HEK293 (cell line): ENCODE results near the gene NOC2L.

Source experiments
- CTCF ChIA-PET: fragments of 350-600 bp; formaldehyde crosslinking; extraction: SDS; loops from one replicate; lab custom pipeline; 2021; ENCODE audit warnings: antibody characterized with exemption; lab: Yijun Ruan, JAX
- POLR2A ChIA-PET: fragments of 300-600 bp; formaldehyde crosslinking; extraction: SDS; loops from one replicate; lab custom pipeline; 2020; ENCODE audit warnings: antibody characterized with exemption, inconsistent platforms; lab: Yijun Ruan, JAX
- H3K27ac ChIP-seq: fragments of 200-500 bp; sonication (Bioruptor generic); 2 replicates; pipeline ENCODE4 v1.5.1; 2014; ENCODE audit warnings: low read depth, low read length, control low read depth, inconsistent platforms; ENCODE audit errors: extremely low read depth
- H3K36me3 ChIP-seq, 2 experiments: fragments of 200-500 bp in 1 of 2; sonication (Bioruptor generic) in 1 of 2; 1 replicate in 1 of 2; 2 replicates in 1 of 2; pipeline ENCODE4 v1.5.1; 2014 to 2017; ENCODE audit warnings: inconsistent platforms in 2 of 2, low read length in 2 of 2; ENCODE audit not compliant: control insufficient read depth in 2 of 2, insufficient read depth in 1 of 2
- H3K4me1 ChIP-seq: fragments of 200-500 bp; sonication (Bioruptor generic); 2 replicates; pipeline ENCODE4 v1.5.1; 2014; ENCODE audit warnings: mild to moderate bottlenecking, low read length, inconsistent platforms; ENCODE audit not compliant: control insufficient read depth, insufficient read depth
- H3K4me3 ChIP-seq: 2 replicates; pipeline ENCODE4 v1.5.1; 2011; ENCODE audit warnings: low read depth, mild to moderate bottlenecking, control low read depth, low read length, moderate library complexity
- H3K9me3 ChIP-seq: fragments of 200-500 bp; sonication (Bioruptor generic); 2 replicates; pipeline ENCODE4 v1.5.1; 2014; ENCODE audit warnings: low read depth, low read length, inconsistent platforms; ENCODE audit not compliant: control insufficient read depth, insufficient read depth
- BCL11A ChIP-seq: fragments of 450-650 bp; formaldehyde crosslinking; IDR thresholded peaks from 2 replicates; pipeline ENCODE4 v1.5.1; 2016; ENCODE audit warnings: low read depth, missing biosample characterization, missing genetic modification characterization
- BCL11B ChIP-seq: fragments of 450-650 bp; formaldehyde crosslinking; IDR thresholded peaks from 2 replicates; pipeline ENCODE4 v1.5.1; 2016; ENCODE audit warnings: low read depth, missing biosample characterization, missing genetic modification characterization
- GFI1B ChIP-seq: fragments of 450-650 bp; formaldehyde crosslinking; IDR thresholded peaks from 2 replicates; pipeline ENCODE4 v1.5.1; 2016; ENCODE audit warnings: missing biosample characterization, missing genetic modification characterization
- KLF1 ChIP-seq: fragments of 450-650 bp; formaldehyde crosslinking; IDR thresholded peaks from 2 replicates; pipeline ENCODE4 v1.5.1; 2016; ENCODE audit warnings: missing biosample characterization, missing genetic modification characterization
- KLF10 ChIP-seq: fragments of 450-650 bp; IDR thresholded peaks from 2 replicates; pipeline ENCODE4 v1.5.1; 2018; ENCODE audit warnings: missing biosample characterization, mild to moderate bottlenecking, missing genetic modification characterization
- MZF1 ChIP-seq: fragments of 450-650 bp; formaldehyde crosslinking; IDR thresholded peaks from 2 replicates; pipeline ENCODE4 v1.5.1; 2017; ENCODE audit warnings: missing biosample characterization, missing genetic modification characterization, borderline replicate concordance
- OSR2 ChIP-seq: fragments of 450-650 bp; formaldehyde crosslinking; IDR thresholded peaks from 2 replicates; pipeline ENCODE4 v1.5.1; 2016; ENCODE audit warnings: missing biosample characterization, missing genetic modification characterization
- TRIM28 ChIP-seq: IDR thresholded peaks from 2 replicates; pipeline ENCODE4 v1.6.1; 2011; ENCODE audit warnings: low read length, control low read depth, borderline replicate concordance
- YY1 ChIP-seq: fragments of 450-650 bp; formaldehyde crosslinking; IDR thresholded peaks from 2 replicates; pipeline ENCODE4 v1.5.1; 2018; ENCODE audit warnings: missing biosample characterization, missing genetic modification characterization
- ZFHX2 ChIP-seq: fragments of 450-650 bp; formaldehyde crosslinking; conservative IDR thresholded peaks from 2 replicates; pipeline ENCODE4 v1.5.1; 2016; ENCODE audit warnings: missing biosample characterization, missing genetic modification characterization
- ZIC2 ChIP-seq: fragments of 450-650 bp; formaldehyde crosslinking; IDR thresholded peaks from 2 replicates; pipeline ENCODE4 v1.5.1; 2016; ENCODE audit warnings: missing biosample characterization, missing genetic modification characterization
- ZNF112 ChIP-seq: fragments of 450-650 bp; formaldehyde crosslinking; IDR thresholded peaks from 2 replicates; pipeline ENCODE4 v1.5.0; 2017; ENCODE audit warnings: missing biosample characterization, missing genetic modification characterization
- ZNF335 ChIP-seq: fragments of 450-650 bp; formaldehyde crosslinking; conservative IDR thresholded peaks from 2 replicates; pipeline ENCODE4 v1.5.1; 2016; ENCODE audit warnings: missing biosample characterization, missing genetic modification characterization
- ZNF394 ChIP-seq: fragments of 450-650 bp; formaldehyde crosslinking; IDR thresholded peaks from 2 replicates; pipeline ENCODE4 v1.5.1; 2016; ENCODE audit warnings: missing biosample characterization, missing genetic modification characterization, mild to moderate bottlenecking, moderate library complexity, borderline replicate concordance
- ZNF423 ChIP-seq: fragments of 450-650 bp; formaldehyde crosslinking; IDR thresholded peaks from 2 replicates; pipeline ENCODE4 v1.5.1; 2016; ENCODE audit warnings: missing biosample characterization, missing genetic modification characterization
- ZNF514 ChIP-seq: fragments of 450-650 bp; formaldehyde crosslinking; IDR thresholded peaks from 2 replicates; pipeline ENCODE4 v1.5.1; 2016; ENCODE audit warnings: missing biosample characterization, missing genetic modification characterization
- ZNF600 ChIP-seq: fragments of 450-650 bp; formaldehyde crosslinking; IDR thresholded peaks from 2 replicates; pipeline ENCODE4 v1.5.1; 2016; ENCODE audit warnings: missing biosample characterization, missing genetic modification characterization
- ZNF621 ChIP-seq: fragments of 450-650 bp; formaldehyde crosslinking; IDR thresholded peaks from 2 replicates; pipeline ENCODE4 v1.5.1; 2017; ENCODE audit warnings: missing biosample characterization, missing genetic modification characterization
- ZNF785 ChIP-seq: fragments of 450-650 bp; formaldehyde crosslinking; IDR thresholded peaks from 2 replicates; pipeline ENCODE4 v1.5.1; 2016; ENCODE audit warnings: missing biosample characterization, missing genetic modification characterization
- ZNF791 ChIP-seq: fragments of 450-650 bp; formaldehyde crosslinking; IDR thresholded peaks from 2 replicates; pipeline ENCODE4 v1.5.1; 2016; ENCODE audit warnings: missing biosample characterization, missing genetic modification characterization
- ZNF792 ChIP-seq: fragments of 450-650 bp; formaldehyde crosslinking; IDR thresholded peaks from 2 replicates; pipeline ENCODE4 v1.5.1; 2016; ENCODE audit warnings: missing biosample characterization, missing genetic modification characterization
- TF ChIP-seq, protein P1 (sequence below): fragments of 450-650 bp; formaldehyde crosslinking; IDR thresholded peaks from 2 replicates; pipeline ENCODE4 v1.5.1; 2016; ENCODE audit warnings: missing biosample characterization, missing genetic modification characterization
- TF ChIP-seq, protein P2 (sequence below): fragments of 450-650 bp; formaldehyde crosslinking; IDR thresholded peaks from 2 replicates; pipeline ENCODE4 v1.5.1; 2016; ENCODE audit warnings: missing biosample characterization, missing genetic modification characterization
- TF ChIP-seq, protein P3 (sequence below): fragments of 450-650 bp; formaldehyde crosslinking; IDR thresholded peaks from 2 replicates; pipeline ENCODE4 v1.5.1; 2016; ENCODE audit warnings: missing biosample characterization, missing genetic modification characterization
- TF ChIP-seq, protein P4 (sequence below): fragments of 450-650 bp; formaldehyde crosslinking; IDR thresholded peaks from 2 replicates; pipeline ENCODE4 v1.5.1; 2016; ENCODE audit warnings: missing biosample characterization, missing genetic modification characterization

The NOC2L gene

DNA sequence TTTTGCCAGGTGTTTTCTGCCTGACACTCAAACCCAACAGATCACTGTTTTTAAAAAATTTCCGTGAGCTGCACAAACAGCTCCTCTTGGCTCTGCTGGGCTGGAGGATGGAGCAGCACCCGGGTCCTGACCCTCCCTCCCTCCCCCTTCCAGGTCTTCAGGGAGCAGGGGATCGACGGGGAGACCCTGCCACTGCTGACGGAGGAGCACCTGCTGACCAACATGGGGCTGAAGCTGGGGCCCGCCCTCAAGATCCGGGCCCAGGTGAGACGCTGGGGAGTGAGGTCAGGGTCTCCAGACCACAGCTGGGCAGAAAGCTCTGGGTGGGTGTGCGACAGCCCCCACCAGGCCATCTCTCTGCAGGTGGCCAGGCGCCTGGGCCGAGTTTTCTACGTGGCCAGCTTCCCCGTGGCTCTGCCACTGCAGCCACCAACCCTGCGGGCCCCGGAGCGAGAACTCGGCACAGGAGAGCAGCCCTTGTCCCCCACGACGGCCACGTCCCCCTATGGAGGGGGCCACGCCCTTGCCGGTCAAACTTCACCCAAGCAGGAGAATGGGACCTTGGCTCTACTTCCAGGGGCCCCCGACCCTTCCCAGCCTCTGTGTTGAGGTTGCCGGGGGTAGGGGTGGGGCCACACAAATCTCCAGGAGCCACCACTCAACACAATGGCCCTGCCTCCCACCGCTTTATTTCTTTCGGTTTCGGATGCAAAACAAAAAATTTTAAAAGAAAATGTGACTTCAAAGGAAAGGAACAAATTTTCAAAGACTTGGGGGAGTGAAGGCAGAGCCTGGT lies 15.3 kb downstream of the NOC2L start (continued):
- TF ChIP-seq, protein P1, sequence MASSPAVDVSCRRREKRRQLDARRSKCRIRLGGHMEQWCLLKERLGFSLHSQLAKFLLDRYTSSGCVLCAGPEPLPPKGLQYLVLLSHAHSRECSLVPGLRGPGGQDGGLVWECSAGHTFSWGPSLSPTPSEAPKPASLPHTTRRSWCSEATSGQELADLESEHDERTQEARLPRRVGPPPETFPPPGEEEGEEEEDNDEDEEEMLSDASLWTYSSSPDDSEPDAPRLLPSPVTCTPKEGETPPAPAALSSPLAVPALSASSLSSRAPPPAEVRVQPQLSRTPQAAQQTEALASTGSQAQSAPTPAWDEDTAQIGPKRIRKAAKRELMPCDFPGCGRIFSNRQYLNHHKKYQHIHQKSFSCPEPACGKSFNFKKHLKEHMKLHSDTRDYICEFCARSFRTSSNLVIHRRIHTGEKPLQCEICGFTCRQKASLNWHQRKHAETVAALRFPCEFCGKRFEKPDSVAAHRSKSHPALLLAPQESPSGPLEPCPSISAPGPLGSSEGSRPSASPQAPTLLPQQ (tag by site-specific recombination): peak; percentile 88
- 0 out of 2 replicates have a peak, but pooled peaks have one; percentile 6 for TF ChIP-seq ZFHX2 (tag by site-specific recombination)
- TF ChIP-seq OSR2 (tag by site-specific recombination): peak; percentile 31; the same call in 1 of the 2 replicates
- no peak for TF ChIP-seq TRIM28
- peak; percentile 49; the same call in 1 of the 2 replicates for TF ChIP-seq ZNF394
- TF ChIP-seq, protein P2, sequence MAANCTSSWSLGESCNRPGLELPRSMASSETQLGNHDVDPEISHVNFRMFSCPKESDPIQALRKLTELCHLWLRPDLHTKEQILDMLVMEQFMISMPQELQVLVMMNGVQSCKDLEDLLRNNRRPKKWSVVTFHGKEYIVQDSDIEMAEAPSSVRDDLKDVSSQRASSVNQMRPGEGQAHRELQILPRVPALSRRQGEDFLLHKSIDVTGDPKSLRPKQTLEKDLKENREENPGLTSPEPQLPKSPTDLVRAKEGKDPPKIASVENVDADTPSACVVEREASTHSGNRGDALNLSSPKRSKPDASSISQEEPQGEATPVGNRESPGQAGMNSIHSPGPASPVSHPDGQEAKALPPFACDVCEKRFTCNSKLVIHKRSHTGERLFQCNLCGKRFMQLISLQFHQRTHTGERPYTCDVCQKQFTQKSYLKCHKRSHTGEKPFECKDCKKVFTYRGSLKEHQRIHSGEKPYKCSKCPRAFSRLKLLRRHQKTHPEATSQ (tag by site-specific recombination): 0 out of 2 replicates have a peak, but pooled peaks have one; percentile 19
- TF ChIP-seq ZNF600 (tag by site-specific recombination): peak; percentile 5; the same call in 1 of the 2 replicates

DNA sequence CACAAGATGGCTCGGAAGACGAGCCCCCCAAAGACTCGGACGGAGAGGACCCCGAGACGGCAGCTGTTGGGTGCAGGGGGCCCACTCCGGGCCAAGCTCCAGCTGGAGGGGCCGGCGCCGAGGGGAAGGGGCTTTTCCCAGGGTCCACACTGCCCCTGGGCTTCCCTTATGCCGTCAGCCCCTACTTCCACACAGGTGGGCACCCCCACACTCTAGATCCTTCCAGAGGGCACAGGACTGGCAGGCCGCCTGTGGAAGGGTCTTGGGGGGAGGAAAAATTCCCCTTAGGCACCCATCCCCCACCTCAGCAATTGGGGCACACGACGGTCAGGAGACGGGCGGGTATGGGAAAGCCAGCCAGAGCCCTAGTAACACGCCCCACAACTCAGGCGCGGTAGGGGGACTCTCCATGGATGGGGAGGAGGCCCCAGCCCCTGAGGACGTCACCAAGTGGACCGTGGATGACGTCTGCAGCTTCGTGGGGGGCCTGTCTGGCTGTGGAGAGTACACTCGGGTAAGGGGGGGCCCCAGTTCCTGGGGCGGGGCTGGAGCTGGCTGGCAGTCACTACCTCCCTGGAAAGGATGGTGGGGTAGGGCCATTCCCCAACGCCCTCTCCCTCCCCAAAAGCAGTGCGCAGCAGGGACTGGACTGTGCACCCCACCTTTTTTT lies 16.1 kb downstream of the NOC2L start:
- Histone ChIP-seq H3K36me3 (peaks cover 0 to 56% of the 10 kb centered on the region in 2 experiments; a peak in 1 of 3 replicates), H3K9me3 (no peaks in the 10 kb centered on the region), H3K4me3 (peak overlapping the region; percentile 11), H3K4me1 (peaks cover 43% of the 10 kb centered on the region), H3K27ac (peak overlapping the region; percentile 98)
- CTCF ChIA-PET: interaction anchor here (0.6 to 1.3 kb wide), 3 partner anchors 8 to 349 kb away, joined by 3 to 4 read pairs (median 4); partner anchors contain the start of gene SAMD11
- POLR2A ChIA-PET: interaction anchor here (0.6 to 9.4 kb wide), 14 partner anchors 8 to 146 kb away, joined by 3 to 111 read pairs (median 12); partner anchors contain the start of genes PLEKHN1 and SAMD11
- TF ChIP-seq ZNF785 (tag by site-specific recombination): no peak
- TF ChIP-seq ZNF423: peak; percentile 31; the same call in 1 of the 2 replicates
- TF ChIP-seq ZNF514: no peak
- peak; percentile 66 for TF ChIP-seq KLF10 (tag by site-specific recombination)
- no peak for TF ChIP-seq ZNF791 (tag by site-specific recombination)
- peak; percentile 100 for TF ChIP-seq BCL11A (tag by site-specific recombination)
- peak; percentile 87 for TF ChIP-seq ZIC2 (tag by site-specific recombination)
- no peak for TF ChIP-seq MZF1 (tag by site-specific recombination)
- TF ChIP-seq ZNF621: no peak
- TF ChIP-seq, protein P3, sequence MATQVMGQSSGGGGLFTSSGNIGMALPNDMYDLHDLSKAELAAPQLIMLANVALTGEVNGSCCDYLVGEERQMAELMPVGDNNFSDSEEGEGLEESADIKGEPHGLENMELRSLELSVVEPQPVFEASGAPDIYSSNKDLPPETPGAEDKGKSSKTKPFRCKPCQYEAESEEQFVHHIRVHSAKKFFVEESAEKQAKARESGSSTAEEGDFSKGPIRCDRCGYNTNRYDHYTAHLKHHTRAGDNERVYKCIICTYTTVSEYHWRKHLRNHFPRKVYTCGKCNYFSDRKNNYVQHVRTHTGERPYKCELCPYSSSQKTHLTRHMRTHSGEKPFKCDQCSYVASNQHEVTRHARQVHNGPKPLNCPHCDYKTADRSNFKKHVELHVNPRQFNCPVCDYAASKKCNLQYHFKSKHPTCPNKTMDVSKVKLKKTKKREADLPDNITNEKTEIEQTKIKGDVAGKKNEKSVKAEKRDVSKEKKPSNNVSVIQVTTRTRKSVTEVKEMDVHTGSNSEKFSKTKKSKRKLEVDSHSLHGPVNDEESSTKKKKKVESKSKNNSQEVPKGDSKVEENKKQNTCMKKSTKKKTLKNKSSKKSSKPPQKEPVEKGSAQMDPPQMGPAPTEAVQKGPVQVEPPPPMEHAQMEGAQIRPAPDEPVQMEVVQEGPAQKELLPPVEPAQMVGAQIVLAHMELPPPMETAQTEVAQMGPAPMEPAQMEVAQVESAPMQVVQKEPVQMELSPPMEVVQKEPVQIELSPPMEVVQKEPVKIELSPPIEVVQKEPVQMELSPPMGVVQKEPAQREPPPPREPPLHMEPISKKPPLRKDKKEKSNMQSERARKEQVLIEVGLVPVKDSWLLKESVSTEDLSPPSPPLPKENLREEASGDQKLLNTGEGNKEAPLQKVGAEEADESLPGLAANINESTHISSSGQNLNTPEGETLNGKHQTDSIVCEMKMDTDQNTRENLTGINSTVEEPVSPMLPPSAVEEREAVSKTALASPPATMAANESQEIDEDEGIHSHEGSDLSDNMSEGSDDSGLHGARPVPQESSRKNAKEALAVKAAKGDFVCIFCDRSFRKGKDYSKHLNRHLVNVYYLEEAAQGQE (tag by site-specific recombination): no peak
- no peak for TF ChIP-seq YY1 (tag by site-specific recombination)
- TF ChIP-seq, protein P1 (tag by site-specific recombination): peak; percentile 70
- no peak for TF ChIP-seq ZNF792 (tag by site-specific recombination)
- TF ChIP-seq ZNF112 (tag by site-specific recombination): no peak
- no peak for TF ChIP-seq GFI1B (tag by site-specific recombination)
- peak; percentile 98 for TF ChIP-seq KLF1 (tag by site-specific recombination)
- peak; percentile 93 for TF ChIP-seq BCL11B (tag by site-specific recombination)
- TF ChIP-seq ZNF335: peak; percentile 96
- TF ChIP-seq, protein P4, sequence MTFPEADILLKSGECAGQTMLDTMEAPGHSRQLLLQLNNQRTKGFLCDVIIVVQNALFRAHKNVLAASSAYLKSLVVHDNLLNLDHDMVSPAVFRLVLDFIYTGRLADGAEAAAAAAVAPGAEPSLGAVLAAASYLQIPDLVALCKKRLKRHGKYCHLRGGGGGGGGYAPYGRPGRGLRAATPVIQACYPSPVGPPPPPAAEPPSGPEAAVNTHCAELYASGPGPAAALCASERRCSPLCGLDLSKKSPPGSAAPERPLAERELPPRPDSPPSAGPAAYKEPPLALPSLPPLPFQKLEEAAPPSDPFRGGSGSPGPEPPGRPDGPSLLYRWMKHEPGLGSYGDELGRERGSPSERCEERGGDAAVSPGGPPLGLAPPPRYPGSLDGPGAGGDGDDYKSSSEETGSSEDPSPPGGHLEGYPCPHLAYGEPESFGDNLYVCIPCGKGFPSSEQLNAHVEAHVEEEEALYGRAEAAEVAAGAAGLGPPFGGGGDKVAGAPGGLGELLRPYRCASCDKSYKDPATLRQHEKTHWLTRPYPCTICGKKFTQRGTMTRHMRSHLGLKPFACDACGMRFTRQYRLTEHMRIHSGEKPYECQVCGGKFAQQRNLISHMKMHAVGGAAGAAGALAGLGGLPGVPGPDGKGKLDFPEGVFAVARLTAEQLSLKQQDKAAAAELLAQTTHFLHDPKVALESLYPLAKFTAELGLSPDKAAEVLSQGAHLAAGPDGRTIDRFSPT (tag by site-specific recombination): peak; percentile 96
